Fibroblast of skin of back (primary cell): ENCODE data around the gene ADCY10.
"Not testable (repeated sequence)": the region's sequence is repeated elsewhere in the genome, so short reads cannot be mapped to it uniquely, and the experiment has no call there.

Experiments used
- DNase-seq: peaks from one replicate; pipeline ENCODE4 v3.0.0-alpha.2; 2013

ADCY10 gene

DNA sequence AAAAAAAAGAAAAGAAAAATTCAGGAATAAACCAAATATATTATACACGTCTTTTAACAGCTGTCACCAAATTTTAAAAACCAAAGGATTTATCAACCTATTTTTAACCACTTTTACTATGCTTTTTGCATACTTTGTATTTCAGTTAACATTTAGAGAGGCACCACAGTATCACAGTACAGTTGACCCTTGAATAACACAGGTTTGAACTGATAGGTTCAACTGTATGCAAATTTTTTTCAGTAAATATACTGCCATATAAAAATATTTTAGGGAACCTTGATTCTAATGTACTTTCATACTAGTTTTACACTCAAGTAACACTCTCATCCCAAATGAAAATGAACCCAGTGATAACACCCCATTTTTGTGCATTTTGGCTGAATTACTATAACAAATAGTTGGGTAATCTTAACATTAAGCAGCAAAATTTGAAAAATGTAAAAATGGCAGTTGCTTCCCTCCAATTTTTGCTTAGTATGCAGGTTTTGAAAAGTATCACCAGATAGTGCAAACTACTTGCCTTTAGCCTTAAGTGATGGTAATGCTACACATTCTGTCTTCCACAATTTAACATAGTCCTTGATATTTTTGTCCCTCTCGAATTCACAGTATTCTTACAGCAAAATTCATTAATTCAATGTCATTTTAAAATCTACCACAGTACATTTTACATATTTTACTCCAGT is 10.8 kb upstream of the ADCY10 start:
- DNase-seq = no peak

DNA sequence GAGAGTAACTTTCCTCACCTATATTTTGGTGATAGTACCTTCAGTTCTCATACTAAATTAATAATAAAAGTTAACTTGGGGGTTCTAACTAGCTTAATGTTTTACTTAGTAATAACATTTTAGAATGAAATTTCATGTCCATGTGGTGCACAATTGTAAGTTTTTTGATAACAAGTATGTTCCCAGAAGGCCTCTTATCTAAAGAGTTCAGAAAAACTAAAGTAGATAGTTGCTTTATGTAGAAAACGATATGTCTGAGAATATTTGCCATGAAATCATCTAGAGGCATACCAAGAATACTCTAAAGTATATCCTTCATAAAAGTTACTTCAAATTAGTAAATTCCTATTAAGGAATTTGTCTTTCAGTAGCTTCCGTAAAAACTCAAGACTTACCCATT is 10.2 kb upstream of the ADCY10 start:
- no peak for DNase-seq

DNA sequence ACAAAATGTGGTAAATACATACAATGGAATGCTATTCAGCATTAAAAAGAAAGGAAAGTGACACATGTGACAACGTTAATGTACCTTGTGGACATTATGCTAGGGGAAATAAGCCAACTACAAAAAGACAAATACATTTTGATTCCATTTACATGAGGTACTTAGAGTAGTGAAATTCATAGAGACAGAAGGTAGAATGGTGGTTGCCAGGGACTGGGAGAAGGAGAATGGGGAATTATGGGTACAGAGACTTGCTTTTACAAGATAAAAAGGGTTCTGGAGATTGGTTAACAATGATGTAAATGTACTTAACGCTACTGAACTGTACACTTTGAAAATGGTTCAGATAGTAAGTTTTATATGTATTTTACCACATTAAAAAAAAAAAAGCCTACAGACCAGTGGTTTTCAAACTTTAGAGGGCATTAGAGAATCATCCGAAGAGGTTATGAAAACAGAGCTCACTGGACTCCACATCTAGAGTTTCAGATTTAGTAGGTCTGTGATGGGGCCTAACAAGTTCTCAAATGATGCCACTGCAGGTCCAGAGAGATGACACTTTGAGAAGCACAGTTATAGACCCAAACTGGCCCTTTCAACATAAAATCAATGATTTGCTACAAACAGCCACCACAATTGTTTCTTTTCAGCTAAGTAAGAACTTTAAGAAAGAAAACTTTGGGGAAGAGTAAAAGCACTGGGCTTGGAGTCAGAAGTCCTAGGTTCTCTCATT is 9.6 kb upstream of the ADCY10 start:
- DNase-seq = no peak

GRCh38 chr1:167922611-167923074 is 8.7 kb upstream of the ADCY10 start:
- peak; percentile 44 for DNase-seq

GRCh38 chr1:167922023-167922422 is 8.1 kb upstream of the ADCY10 start:
- DNase-seq = peak; percentile 32

GRCh38 chr1:167916766-167917511 is 3.0 kb upstream of the ADCY10 start:
- DNase-seq = no peak

DNA sequence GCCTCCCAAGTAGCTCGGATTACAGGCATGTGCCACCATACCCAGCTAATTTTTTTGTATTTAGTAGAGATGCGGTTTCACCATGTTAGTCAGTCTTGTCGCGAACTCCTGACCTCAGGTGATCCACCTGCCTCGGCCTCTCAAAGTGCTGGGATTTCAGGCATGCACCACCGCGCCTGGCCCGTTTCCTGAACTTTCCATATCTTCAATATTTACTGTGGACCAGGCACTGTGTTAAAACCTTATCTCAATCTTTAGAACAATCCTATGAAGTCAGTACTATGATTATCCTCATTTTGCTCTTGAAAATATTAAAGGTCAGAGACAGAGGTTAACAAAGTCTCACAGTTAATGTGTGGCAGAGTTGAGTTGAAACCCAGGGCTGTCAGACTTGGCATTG is 1.6 kb upstream of the ADCY10 start:
- no peak for DNase-seq

- DNase-seq = no peak
Measured at GRCh38 chr1:167912294-167912693, 1.6 kb downstream of the ADCY10 start.

GRCh38 chr1:167911413-167911812 is 2.5 kb downstream of the ADCY10 start:
- DNase-seq = no peak

DNA sequence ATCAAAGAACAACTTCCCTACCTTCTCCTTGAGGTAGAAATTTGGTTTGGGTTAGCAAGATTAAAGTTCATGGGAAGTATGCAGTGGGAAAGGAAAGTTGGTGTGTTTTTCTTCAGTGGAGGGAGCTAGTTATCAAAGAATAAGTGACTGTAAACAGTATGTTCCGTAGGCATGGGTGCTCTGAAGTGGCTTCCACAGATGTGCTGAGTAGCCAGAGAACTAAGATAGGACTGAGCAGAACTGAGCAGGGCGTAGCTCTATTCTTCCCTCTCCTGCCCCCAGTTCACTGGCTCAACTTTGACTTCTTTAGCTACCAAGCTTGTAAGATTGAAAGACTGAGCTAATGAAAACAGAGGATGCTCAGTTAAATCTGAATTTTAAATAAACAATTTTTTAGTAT is 3.4 kb downstream of the ADCY10 start:
- no peak for DNase-seq

- DNase-seq = no peak
Measured at GRCh38 chr1:167909691-167910180, 4.2 kb downstream of the ADCY10 start.

DNA sequence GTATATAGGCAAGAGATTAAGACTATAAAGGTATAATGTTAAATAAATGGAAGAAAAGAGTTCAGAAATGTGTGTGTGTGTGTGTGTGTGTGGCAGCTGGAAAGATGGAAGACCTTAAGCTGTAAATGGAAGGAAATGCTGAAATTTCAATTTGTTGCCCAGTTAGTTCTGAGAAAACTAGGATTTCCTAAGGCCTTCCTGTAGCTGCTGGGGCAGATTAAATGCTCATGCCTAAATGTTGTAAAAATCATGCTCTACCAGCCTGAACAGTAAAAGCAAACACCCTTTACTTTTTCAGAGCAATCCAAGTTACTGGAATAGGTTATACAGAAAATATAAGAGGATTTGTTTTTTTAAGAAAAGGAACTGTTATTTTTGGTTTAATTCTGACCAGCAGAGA is 8.3 kb downstream of the ADCY10 start:
- no peak for DNase-seq

DNA sequence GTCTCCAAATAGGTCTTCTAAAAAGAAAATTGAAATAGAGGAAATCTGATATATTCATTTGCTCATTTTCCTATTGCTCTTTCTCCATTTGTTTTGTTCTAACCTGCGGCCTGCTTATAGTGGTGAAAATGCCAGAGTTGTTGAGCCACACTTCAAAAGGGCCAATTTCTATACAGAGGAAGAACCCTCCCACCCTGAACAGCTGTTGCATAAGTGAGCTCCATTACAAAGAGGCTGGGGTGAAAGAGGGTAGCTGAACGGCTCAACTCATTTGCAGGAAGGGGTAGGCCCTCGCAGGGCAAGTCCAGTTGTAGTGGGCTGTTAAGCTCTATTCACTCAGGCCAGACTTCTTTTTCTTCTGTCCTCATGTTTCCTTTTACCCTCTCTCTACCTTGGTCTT is 8.8 kb downstream of the ADCY10 start:
- no peak for DNase-seq

- DNase-seq = peak; percentile 83
Measured at GRCh38 chr1:167904652-167905130, 9.2 kb downstream of the ADCY10 start.

DNA sequence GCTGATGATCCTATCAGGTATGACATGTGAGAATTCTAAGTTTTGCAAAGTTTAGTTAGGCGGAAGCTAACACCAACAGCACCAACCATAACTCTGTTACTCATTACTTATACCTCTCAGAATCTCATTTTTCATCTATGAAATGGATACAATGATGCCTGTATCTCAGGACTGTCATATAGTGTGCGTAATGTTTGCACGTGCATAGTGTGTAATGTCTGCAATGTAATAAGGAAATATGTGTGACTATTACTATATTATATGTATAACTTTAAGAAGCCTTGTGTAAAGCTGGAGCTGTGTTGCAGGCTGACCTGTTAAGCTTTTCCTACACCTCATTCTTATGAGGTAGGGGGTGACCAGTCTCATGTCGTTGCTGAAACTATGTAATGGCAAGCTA is 13.0 kb downstream of the ADCY10 start:
- no peak for DNase-seq

GRCh38 chr1:167899253-167899681 is 14.7 kb downstream of the ADCY10 start:
- no peak for DNase-seq

- DNase-seq = no peak
Measured at GRCh38 chr1:167898578-167899222, 15.2 kb downstream of the ADCY10 start.

GRCh38 chr1:167893798-167894197 is 20.1 kb downstream of the ADCY10 start:
- no peak for DNase-seq

GRCh38 chr1:167890400-167890799 is 23.5 kb downstream of the ADCY10 start:
- DNase-seq = no peak

DNA sequence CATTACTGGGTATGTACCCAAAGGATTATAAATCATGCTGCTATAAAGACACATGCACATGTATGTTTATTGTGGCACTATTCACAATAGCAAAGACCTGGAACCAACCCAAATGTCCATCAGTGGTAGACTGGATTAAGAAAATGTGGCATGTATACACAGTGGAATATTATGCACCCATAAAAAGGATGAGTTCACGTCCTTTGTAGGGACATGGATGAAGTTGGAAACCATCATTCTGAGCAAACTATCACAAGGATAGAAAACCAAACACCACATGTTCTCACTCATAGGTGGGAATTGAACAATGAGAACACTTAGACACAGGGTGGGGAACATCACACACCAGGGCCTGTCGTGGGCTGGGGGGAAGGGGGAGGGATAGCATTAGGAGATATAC is 26.7 kb downstream of the ADCY10 start:
- DNase-seq = not testable (repeated sequence)

- no peak for DNase-seq
Measured at GRCh38 chr1:167882376-167882775, 31.6 kb downstream of the ADCY10 start.

DNA sequence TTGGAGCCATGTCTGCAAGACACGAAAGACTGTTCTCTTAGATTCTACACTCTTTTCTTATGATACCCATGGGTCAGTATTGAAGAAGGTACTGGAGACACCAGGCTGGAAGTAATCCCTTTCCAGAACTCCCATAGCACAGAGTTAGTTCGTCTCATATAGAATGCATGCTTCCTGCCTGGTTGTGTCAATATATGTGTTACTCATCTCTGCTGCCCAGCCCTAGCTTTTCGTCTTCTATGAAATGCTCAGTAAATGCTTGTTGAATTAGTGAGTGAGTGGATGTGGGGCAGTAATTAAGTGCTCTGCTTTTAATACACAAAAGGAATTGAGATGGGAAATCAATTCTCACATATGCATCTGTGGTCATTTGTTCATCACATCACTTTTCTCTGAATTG is 32.1 kb downstream of the ADCY10 start:
- DNase-seq = peak; percentile 64

GRCh38 chr1:167881069-167881468 is 32.9 kb downstream of the ADCY10 start:
- DNase-seq = peak; percentile 52
